Measurements from ENCODE around the gene WWC1. TPM values are rescaled to one million over a fixed set of nuclear protein-coding genes. Genes with fewer than 3 reads are reported as not detected.
"Not testable (repeated sequence)": the region's sequence is repeated elsewhere in the genome, so short reads cannot be mapped to it uniquely, and the experiment has no call there.

Gene WWC1
- polyA plus RNA-seq, 4 donors: 22.8 to 65.1 (median 37.9) TPM

GRCh38 chr5:168339109-168339771 is 47.8 kb downstream of the WWC1 start:
- 59 to 72% (median 67%) methylated on average over 5 of the region's 5 CpGs for WGBS, 3 donors
- FAIRE-seq (no peak), DNase-seq (no peak)
- no peak overlapping the region for H3K27ac ChIP-seq (ENCODE audit: low read depth in 1 of 3, low read length in 2 of 3)
- peaks cover 0 to 2% (median 0%) of the 10 kb centered on the region in 3 donors for H3K36me3 ChIP-seq (ENCODE audit: control insufficient read depth in 3 of 3, insufficient read depth in 2 of 3, low read depth in 1 of 3, low read length in 3 of 3)
- H3K4me1 ChIP-seq (ENCODE audit: control insufficient read depth in 3 of 3, insufficient read depth in 2 of 3, low read depth in 1 of 3, low read length in 2 of 3): peaks cover 0 to 8% (median 4%) of the 10 kb centered on the region in 3 donors
- no peak overlapping the region for H3K4me3 ChIP-seq (ENCODE audit: low read depth in 1 of 3, low read length in 3 of 3)
- no peaks in the 10 kb centered on the region for H3K9me3 ChIP-seq (ENCODE audit: control insufficient read depth in 2 of 2, insufficient read depth in 1 of 2, low read depth in 1 of 2, low read length in 1 of 2)
- H3K27me3 ChIP-seq (ENCODE audit: control insufficient read depth in 3 of 3, insufficient read depth in 3 of 3, low read length in 3 of 3): no peaks in the 10 kb centered on the region

DNA sequence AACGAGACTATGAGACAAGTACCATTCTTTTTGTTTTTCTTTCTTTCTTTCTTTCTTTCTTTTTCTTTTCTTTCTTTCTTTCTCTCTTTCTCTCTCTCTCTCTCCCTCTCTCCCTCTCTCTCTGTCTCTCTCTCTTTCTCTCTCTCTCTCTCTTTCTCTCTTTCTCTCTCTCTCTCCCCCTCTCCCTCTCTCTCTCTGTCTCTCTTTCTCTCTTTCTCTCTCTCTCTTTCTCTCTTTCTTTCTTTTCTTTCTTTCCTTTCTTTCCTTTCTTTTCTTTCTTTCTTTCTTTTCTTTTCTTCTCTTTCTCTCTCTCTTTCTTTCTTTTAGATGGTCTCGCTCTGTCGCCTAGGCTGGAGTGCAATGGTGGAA is 48.3 kb downstream of the WWC1 start:
- FAIRE-seq: not testable (repeated sequence)

DNA sequence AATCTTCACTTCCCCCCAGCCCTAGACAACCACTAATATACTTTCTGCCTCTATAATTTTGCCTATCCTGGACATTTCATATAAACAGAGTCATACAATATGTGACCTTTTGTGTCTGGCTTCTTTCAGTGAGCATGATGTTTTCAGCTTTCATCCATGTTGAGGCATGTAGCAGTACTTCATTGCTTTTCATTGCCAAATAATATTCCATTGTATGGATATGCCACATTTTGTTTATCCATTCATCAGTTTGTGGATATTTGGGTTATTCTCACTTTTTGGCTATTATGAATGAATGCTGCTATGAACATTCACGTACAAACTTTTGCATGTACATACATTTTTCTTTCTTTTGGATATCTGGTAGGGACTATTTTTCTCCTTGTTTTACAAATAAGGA is 49.0 kb downstream of the WWC1 start:
- FAIRE-seq: no peak
- no peaks in the 10 kb centered on the region for H3K27me3 ChIP-seq (ENCODE audit: control insufficient read depth in 3 of 3, insufficient read depth in 3 of 3, low read length in 3 of 3)
- no peak for DNase-seq
- WGBS, 3 donors: 89 to 91% (median 91%) methylated on average over 1 of the region's 1 CpG
- no peak overlapping the region for H3K27ac ChIP-seq (ENCODE audit: low read depth in 1 of 3, low read length in 2 of 3)
- peaks cover 0 to 8% (median 4%) of the 10 kb centered on the region in 3 donors for H3K4me1 ChIP-seq (ENCODE audit: control insufficient read depth in 3 of 3, insufficient read depth in 2 of 3, low read depth in 1 of 3, low read length in 2 of 3)
- no peak overlapping the region for H3K4me3 ChIP-seq (ENCODE audit: low read depth in 1 of 3, low read length in 3 of 3)
- H3K9me3 ChIP-seq (ENCODE audit: control insufficient read depth in 2 of 2, insufficient read depth in 1 of 2, low read depth in 1 of 2, low read length in 1 of 2): no peaks in the 10 kb centered on the region
- peaks cover 0 to 5% (median 0%) of the 10 kb centered on the region in 3 donors for H3K36me3 ChIP-seq (ENCODE audit: control insufficient read depth in 3 of 3, insufficient read depth in 2 of 3, low read depth in 1 of 3, low read length in 3 of 3)

More for the DNA sequence above, 48.3 kb downstream of the WWC1 start:
- 89 to 90% (median 90%) methylated on average over 3 of the region's 3 CpGs for WGBS, 3 donors
- H3K27ac ChIP-seq (ENCODE audit: low read depth in 1 of 3, low read length in 2 of 3); DNase-seq; H3K36me3 ChIP-seq (ENCODE audit: control insufficient read depth in 3 of 3, insufficient read depth in 2 of 3, low read depth in 1 of 3, low read length in 3 of 3); H3K4me1 ChIP-seq (ENCODE audit: control insufficient read depth in 3 of 3, insufficient read depth in 2 of 3, low read depth in 1 of 3, low read length in 2 of 3); H3K4me3 ChIP-seq (ENCODE audit: low read depth in 1 of 3, low read length in 3 of 3); H3K27me3 ChIP-seq (ENCODE audit: control insufficient read depth in 3 of 3, insufficient read depth in 3 of 3, low read length in 3 of 3); H3K9me3 ChIP-seq (ENCODE audit: control insufficient read depth in 2 of 2, insufficient read depth in 1 of 2, low read depth in 1 of 2, low read length in 1 of 2): not testable (repeated sequence)

GRCh38 chr5:168341178-168341577 is 49.7 kb downstream of the WWC1 start:
- Histone ChIP-seq H3K9me3 (ENCODE audit: control insufficient read depth in 2 of 2, insufficient read depth in 1 of 2, low read depth in 1 of 2, low read length in 1 of 2) (no peaks in the 10 kb centered on the region), H3K4me3 (ENCODE audit: low read depth in 1 of 3, low read length in 3 of 3) (no peak overlapping the region), H3K27me3 (ENCODE audit: control insufficient read depth in 3 of 3, insufficient read depth in 3 of 3, low read length in 3 of 3) (no peaks in the 10 kb centered on the region), H3K36me3 (ENCODE audit: control insufficient read depth in 3 of 3, insufficient read depth in 2 of 3, low read depth in 1 of 3, low read length in 3 of 3) (peaks cover 0 to 5% (median 0%) of the 10 kb centered on the region in 3 donors), H3K4me1 (ENCODE audit: control insufficient read depth in 3 of 3, insufficient read depth in 2 of 3, low read depth in 1 of 3, low read length in 2 of 3) (peaks cover 0 to 13% (median 4%) of the 10 kb centered on the region in 3 donors), H3K27ac (ENCODE audit: low read depth in 1 of 3, low read length in 2 of 3) (no peak overlapping the region)
- FAIRE-seq (no peak), DNase-seq (no peak)
- WGBS, 3 donors: 89 to 93% (median 93%) methylated on average over 2 of the region's 2 CpGs

GRCh38 chr5:168342151-168342825 is 50.8 kb downstream of the WWC1 start:
- FAIRE-seq (no peak), DNase-seq (no peak)
- H3K27me3 ChIP-seq (ENCODE audit: control insufficient read depth in 3 of 3, insufficient read depth in 3 of 3, low read length in 3 of 3): no peaks in the 10 kb centered on the region
- peaks cover 0 to 17% (median 4%) of the 10 kb centered on the region in 3 donors for H3K4me1 ChIP-seq (ENCODE audit: control insufficient read depth in 3 of 3, insufficient read depth in 2 of 3, low read depth in 1 of 3, low read length in 2 of 3)
- 89 to 96% (median 91%) methylated on average over 6 of the region's 6 CpGs for WGBS, 3 donors
- H3K36me3 ChIP-seq (ENCODE audit: control insufficient read depth in 3 of 3, insufficient read depth in 2 of 3, low read depth in 1 of 3, low read length in 3 of 3): peaks cover 0 to 6% (median 0%) of the 10 kb centered on the region in 3 donors
- no peak overlapping the region for H3K4me3 ChIP-seq (ENCODE audit: low read depth in 1 of 3, low read length in 3 of 3)
- H3K27ac ChIP-seq (ENCODE audit: low read depth in 1 of 3, low read length in 2 of 3): no peak overlapping the region
- no peaks in the 10 kb centered on the region for H3K9me3 ChIP-seq (ENCODE audit: control insufficient read depth in 2 of 2, insufficient read depth in 1 of 2, low read depth in 1 of 2, low read length in 1 of 2)

- peak in 1 of 2 donors; percentile 73 for DNase-seq
- H3K27ac ChIP-seq (ENCODE audit: low read depth in 1 of 3, low read length in 2 of 3): no peak overlapping the region
- no peaks in the 10 kb centered on the region for H3K27me3 ChIP-seq (ENCODE audit: control insufficient read depth in 3 of 3, insufficient read depth in 3 of 3, low read length in 3 of 3)
- no peaks in the 10 kb centered on the region for H3K9me3 ChIP-seq (ENCODE audit: control insufficient read depth in 2 of 2, insufficient read depth in 1 of 2, low read depth in 1 of 2, low read length in 1 of 2)
- no peak for FAIRE-seq
- WGBS, 3 donors: 21 to 74% (median 38%) methylated on average over 3 of the region's 3 CpGs
- peaks cover 0 to 7% (median 0%) of the 10 kb centered on the region in 3 donors for H3K36me3 ChIP-seq (ENCODE audit: control insufficient read depth in 3 of 3, insufficient read depth in 2 of 3, low read depth in 1 of 3, low read length in 3 of 3)
- H3K4me1 ChIP-seq (ENCODE audit: control insufficient read depth in 3 of 3, insufficient read depth in 2 of 3, low read depth in 1 of 3, low read length in 2 of 3): peaks cover 0 to 17% (median 4%) of the 10 kb centered on the region in 3 donors
- H3K4me3 ChIP-seq (ENCODE audit: low read depth in 1 of 3, low read length in 3 of 3): no peak overlapping the region
Measured at GRCh38 chr5:168342985-168343384, 51.5 kb downstream of the WWC1 start.

GRCh38 chr5:168346417-168346816 is 55.0 kb downstream of the WWC1 start:
- Histone ChIP-seq H3K27ac (ENCODE audit: low read depth in 1 of 3, low read length in 2 of 3) (no peak overlapping the region), H3K9me3 (ENCODE audit: control insufficient read depth in 2 of 2, insufficient read depth in 1 of 2, low read depth in 1 of 2, low read length in 1 of 2) (no peaks in the 10 kb centered on the region), H3K27me3 (ENCODE audit: control insufficient read depth in 3 of 3, insufficient read depth in 3 of 3, low read length in 3 of 3) (no peaks in the 10 kb centered on the region), H3K4me1 (ENCODE audit: control insufficient read depth in 3 of 3, insufficient read depth in 2 of 3, low read depth in 1 of 3, low read length in 2 of 3) (peaks cover 0 to 17% (median 4%) of the 10 kb centered on the region in 3 donors), H3K4me3 (ENCODE audit: low read depth in 1 of 3, low read length in 3 of 3) (no peak overlapping the region), H3K36me3 (ENCODE audit: control insufficient read depth in 3 of 3, insufficient read depth in 2 of 3, low read depth in 1 of 3, low read length in 3 of 3) (peaks cover 0 to 18% (median 0%) of the 10 kb centered on the region in 3 donors)
- DNase-seq (peak in 1 of 2 donors; percentile 75), FAIRE-seq (no peak)
- 35 to 59% (median 38%) methylated on average over 3 of the region's 3 CpGs for WGBS, 3 donors

DNA sequence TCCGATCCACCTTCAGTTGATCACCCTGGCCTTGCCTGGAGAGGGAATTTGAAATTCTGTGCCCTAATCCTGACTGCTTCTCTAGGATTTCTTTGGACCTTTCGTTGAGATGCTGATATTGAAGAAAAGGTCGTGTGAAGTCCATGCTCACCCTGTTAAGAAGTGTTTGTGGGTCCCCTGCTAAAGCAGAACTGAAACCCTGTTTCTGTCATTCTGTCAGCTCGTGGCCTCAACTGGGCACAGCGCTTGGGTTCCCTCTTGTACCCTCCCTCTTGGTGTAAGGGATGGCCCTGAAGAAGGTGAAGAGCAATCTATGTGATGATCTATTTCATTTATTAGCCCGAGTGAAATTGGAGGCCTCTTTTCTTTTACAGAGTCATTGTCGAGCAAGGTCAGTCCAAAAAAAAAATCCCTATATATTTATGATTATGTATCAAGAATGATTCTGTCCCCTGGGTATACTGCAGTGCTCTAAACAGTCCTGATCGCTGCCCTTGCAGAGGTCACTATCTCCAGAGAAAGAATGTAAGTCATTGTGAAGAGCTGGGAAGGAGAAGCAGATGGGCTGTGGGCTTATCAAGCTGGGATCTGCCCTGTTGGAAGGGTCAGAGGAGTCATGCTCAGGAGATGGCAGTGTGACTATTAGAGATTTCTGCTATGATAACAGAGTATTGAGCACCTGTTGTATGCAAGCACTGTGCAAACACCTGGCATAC is 56.1 kb downstream of the WWC1 start:
- no peak overlapping the region for H3K27ac ChIP-seq (ENCODE audit: low read depth in 1 of 3, low read length in 2 of 3)
- H3K27me3 ChIP-seq (ENCODE audit: control insufficient read depth in 3 of 3, insufficient read depth in 3 of 3, low read length in 3 of 3): no peaks in the 10 kb centered on the region
- FAIRE-seq (no peak), DNase-seq (no peak)
- 80 to 82% (median 81%) methylated on average over 8 of the region's 8 CpGs for WGBS, 3 donors
- no peaks in the 10 kb centered on the region for H3K9me3 ChIP-seq (ENCODE audit: control insufficient read depth in 2 of 2, insufficient read depth in 1 of 2, low read depth in 1 of 2, low read length in 1 of 2)
- H3K4me3 ChIP-seq (ENCODE audit: low read depth in 1 of 3, low read length in 3 of 3): no peak overlapping the region
- peaks cover 0 to 21% (median 0%) of the 10 kb centered on the region in 3 donors for H3K36me3 ChIP-seq (ENCODE audit: control insufficient read depth in 3 of 3, insufficient read depth in 2 of 3, low read depth in 1 of 3, low read length in 3 of 3)
- H3K4me1 ChIP-seq (ENCODE audit: control insufficient read depth in 3 of 3, insufficient read depth in 2 of 3, low read depth in 1 of 3, low read length in 2 of 3): peaks cover 0 to 16% (median 3%) of the 10 kb centered on the region in 3 donors

Data from small intestine (tissue), 7 donors.